ENCODE results near the gene LSM7.
"Not testable (repeated sequence)": the region's sequence is repeated elsewhere in the genome, so short reads cannot be mapped to it uniquely, and the experiment has no call there.

LSM7 gene

DNA sequence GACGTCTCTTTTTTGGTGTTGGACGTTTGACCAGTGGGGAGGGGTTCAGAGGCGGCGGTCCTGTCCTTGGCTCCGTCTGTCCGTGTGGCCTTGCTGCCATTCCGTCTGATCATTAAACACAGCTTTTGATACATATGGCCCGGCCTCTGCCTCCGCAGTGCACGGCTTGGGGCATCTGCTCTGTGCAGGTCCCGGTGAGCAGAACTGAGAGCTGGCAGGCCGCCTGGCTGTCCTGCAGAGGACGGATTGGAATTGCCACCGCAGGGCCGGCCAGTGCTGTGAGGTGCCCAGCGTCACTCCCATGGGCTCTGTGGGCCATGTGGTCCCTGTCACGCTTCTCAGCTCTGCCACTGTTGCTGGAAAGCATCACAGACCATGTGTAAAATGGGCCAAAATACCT, 26.3 kb upstream of the LSM7 start:
- H3K4me3 ChIP-seq (ENCODE audit: control insufficient read depth, low read depth, low read length) = no peak overlapping the region
- no peak for DNase-seq (ENCODE audit: low read depth)
- TF ChIP-seq CTCF (IDR thresholded peaks at IDR 0.05; ENCODE audit: control insufficient read depth, insufficient read depth, low read depth, low read length, missing control alignments) = no peak

GRCh38 chr19:2353887-2354592, 25.7 kb upstream of the LSM7 start:
- no peak for DNase-seq (ENCODE audit: low read depth)
- TF ChIP-seq CTCF (IDR thresholded peaks at IDR 0.05; ENCODE audit: control insufficient read depth, insufficient read depth, low read depth, low read length, missing control alignments) = no peak
- H3K4me3 ChIP-seq (ENCODE audit: control insufficient read depth, low read depth, low read length) = no peak overlapping the region

DNA sequence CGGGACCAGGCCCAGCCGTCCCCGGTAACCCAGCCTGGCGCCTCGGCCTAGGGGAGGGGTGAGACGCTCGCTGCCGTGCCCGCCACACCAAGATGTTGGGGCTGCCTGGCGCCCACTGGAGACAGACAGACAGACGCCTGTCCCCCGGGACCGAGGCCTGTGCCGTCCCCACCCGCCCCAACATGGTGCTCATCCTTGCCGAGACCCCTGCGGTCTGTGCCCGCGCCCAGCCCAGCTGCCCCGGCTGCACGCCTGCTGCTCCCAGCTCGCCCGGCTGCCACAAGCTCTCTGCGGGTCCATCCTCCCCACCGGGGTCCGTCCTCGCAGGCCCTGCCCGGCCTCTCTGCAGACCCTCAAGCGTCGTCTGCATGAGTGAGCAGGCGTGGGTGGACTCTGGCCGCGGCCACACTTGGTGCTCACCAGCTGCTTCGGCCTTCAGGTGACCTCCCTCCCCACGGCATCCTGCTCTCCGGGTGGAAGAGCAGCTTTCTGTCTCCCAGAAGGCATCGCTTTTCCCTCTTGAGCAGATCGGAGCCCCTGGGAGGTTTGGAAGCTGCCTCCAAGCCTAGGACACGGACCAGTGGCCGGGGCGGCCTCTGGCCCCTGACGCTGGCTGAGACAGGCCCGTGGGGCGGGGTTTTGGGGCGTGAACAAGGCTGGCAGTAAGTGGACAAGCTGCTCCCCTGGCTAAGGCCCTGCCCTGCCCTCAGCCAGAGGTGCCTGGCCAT, 24.9 kb upstream of the LSM7 start:
- TF ChIP-seq CTCF (IDR thresholded peaks at IDR 0.05; ENCODE audit: control insufficient read depth, insufficient read depth, low read depth, low read length, missing control alignments) = no peak
- no peak for DNase-seq (ENCODE audit: low read depth)
- H3K4me3 ChIP-seq (ENCODE audit: control insufficient read depth, low read depth, low read length) = no peak overlapping the region

- H3K4me3 ChIP-seq (ENCODE audit: control insufficient read depth, low read depth, low read length) = no peak overlapping the region
- no peak for TF ChIP-seq CTCF (IDR thresholded peaks at IDR 0.05; ENCODE audit: control insufficient read depth, insufficient read depth, low read depth, low read length, missing control alignments)
- no peak for DNase-seq (ENCODE audit: low read depth)
Measured at GRCh38 chr19:2352121-2352520, 23.7 kb upstream of the LSM7 start.

DNA sequence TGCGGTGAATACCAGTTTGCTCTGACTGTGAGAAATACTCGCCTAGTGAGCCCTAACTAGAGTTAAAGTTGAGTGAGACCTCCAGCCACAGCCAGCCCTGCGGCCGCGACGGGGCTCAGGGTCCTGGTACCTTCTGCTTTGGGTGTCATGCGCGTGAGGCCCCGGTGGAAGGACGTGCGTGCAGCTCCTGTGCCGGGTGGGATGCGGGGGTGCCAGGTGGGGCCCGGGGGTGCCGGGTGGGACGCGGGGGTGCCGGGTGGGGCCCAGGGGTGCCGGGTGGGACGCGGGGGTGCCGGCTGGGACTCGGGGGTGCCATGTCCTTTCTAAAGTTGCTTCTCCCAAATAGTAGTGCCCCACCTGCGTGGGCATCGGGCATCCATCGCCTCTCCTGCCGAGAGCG, 23.2 kb upstream of the LSM7 start:
- no peak for TF ChIP-seq CTCF (IDR thresholded peaks at IDR 0.05; ENCODE audit: control insufficient read depth, insufficient read depth, low read depth, low read length, missing control alignments)
- no peak overlapping the region for H3K4me3 ChIP-seq (ENCODE audit: control insufficient read depth, low read depth, low read length)
- DNase-seq (ENCODE audit: low read depth) = no peak

GRCh38 chr19:2350656-2351055, 22.3 kb upstream of the LSM7 start:
- no peak for DNase-seq (ENCODE audit: low read depth)
- no peak for TF ChIP-seq CTCF (IDR thresholded peaks at IDR 0.05; ENCODE audit: control insufficient read depth, insufficient read depth, low read depth, low read length, missing control alignments)
- no peak overlapping the region for H3K4me3 ChIP-seq (ENCODE audit: control insufficient read depth, low read depth, low read length)

DNA sequence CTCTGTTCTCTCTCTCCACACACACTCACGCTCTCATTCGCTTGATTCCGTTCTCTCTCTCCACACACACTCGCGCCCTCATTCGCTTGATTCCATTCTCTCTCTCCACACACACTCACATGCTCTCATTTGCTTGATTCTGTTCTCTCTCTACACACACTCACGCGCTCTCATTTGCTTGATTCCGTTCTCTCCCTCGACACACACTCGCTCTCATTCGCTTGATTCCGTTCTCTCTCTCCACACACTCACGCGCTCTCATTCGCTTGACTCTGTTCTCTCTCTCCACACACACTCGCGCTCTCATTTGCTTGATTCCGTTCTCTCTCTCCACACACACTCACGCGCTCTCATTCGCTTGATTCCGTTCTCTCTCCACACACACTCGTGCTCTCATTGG, 21.4 kb upstream of the LSM7 start:
- H3K4me3 ChIP-seq (ENCODE audit: control insufficient read depth, low read depth, low read length); DNase-seq (ENCODE audit: low read depth): not testable (repeated sequence)

All from AG09309 (cell line).